ENCODE results near the gene NDRG4. TPM values are rescaled to one million over a fixed set of nuclear protein-coding genes. Genes with fewer than 3 reads are reported as not detected.

The NDRG4 gene
- total and polyA plus RNA-seq, 2 of the 13 experiments (the other 11 are each of a cell fraction or from before 2014, with no cell fraction given), result 1.7 to 2.7 TPM

GRCh38 chr16:58515125-58515870, 15.4 kb downstream of the NDRG4 start, which contains the start of gene SETD6 (continued):
- TF ChIP-seq ZNF362 (CRISPR knock-in tag; IDR thresholded peaks at IDR 0.05; ENCODE audit: borderline replicate concordance) (no peak; the same call in 1 of the 2 replicates), YEATS2 (CRISPR knock-in tag; IDR thresholded peaks at IDR 0.05; ENCODE audit: borderline replicate concordance) (peak; percentile 92), TBP (CRISPR knock-in tag; IDR thresholded peaks at IDR 0.05) (no peak), SMARCE1 (IDR thresholded peaks at IDR 0.05; ENCODE audit: borderline replicate concordance) (no peak), PLSCR1 (CRISPR knock-in tag; IDR thresholded peaks at IDR 0.05; ENCODE audit: borderline replicate concordance) (peak; percentile 93; the same call in 1 of the 2 replicates), RFXAP (CRISPR knock-in tag; IDR thresholded peaks at IDR 0.05; ENCODE audit: borderline replicate concordance) (peak; percentile 88), RNF2 (conservative IDR thresholded peaks at IDR 0.05; ENCODE audit: low read depth) (peak; percentile 96), SIN3B (IDR thresholded peaks at IDR 0.05; ENCODE audit: low read length) (peak; percentile 69), PREB (CRISPR knock-in tag; IDR thresholded peaks at IDR 0.05) (peak; percentile 77; the same call in 1 of the 2 replicates), SNAPC2 (CRISPR knock-in tag; IDR thresholded peaks at IDR 0.05) (peak; percentile 76; the same call in 1 of the 2 replicates), SRY (CRISPR knock-in tag; IDR thresholded peaks at IDR 0.05) (peak; percentile 99), ZSCAN20 (CRISPR knock-in tag; IDR thresholded peaks at IDR 0.05; ENCODE audit: borderline replicate concordance) (peak; percentile 88; the same call in 1 of the 2 replicates), HNRNPH1 (optimal IDR thresholded peaks at IDR 0.05; ENCODE audit: low read depth, low read length) (no peak), CEBPG (CRISPR knock-in tag; IDR thresholded peaks at IDR 0.05) (no peak; the same call in 1 of the 2 replicates), TCF12 (IDR thresholded peaks at IDR 0.05) (no peak), TCF12 (CRISPR knock-in tag; IDR thresholded peaks at IDR 0.05) (peak; percentile 42; the same call in 1 of the 2 replicates), NFIB (CRISPR knock-in tag; IDR thresholded peaks at IDR 0.05; ENCODE audit: borderline replicate concordance) (peak; percentile 68; the same call in 1 of the 2 replicates), ZNF558 (CRISPR knock-in tag; IDR thresholded peaks at IDR 0.05; ENCODE audit: borderline replicate concordance) (peak; percentile 99), ZBTB7A (CRISPR knock-in tag; IDR thresholded peaks at IDR 0.05) (0 out of 2 replicates have a peak, but pooled peaks have one; percentile 72), ZNF543 (CRISPR knock-in tag; IDR thresholded peaks at IDR 0.05) (peak; percentile 89; the same call in 1 of the 2 replicates), NR2F6 (IDR thresholded peaks at IDR 0.05) (no peak), NR2F6 (CRISPR knock-in tag; IDR thresholded peaks at IDR 0.05) (no peak), TEF (CRISPR knock-in tag; IDR thresholded peaks at IDR 0.05) (peak; percentile 79; the same call in 1 of the 2 replicates), RBM39 (IDR thresholded peaks at IDR 0.05; ENCODE audit: low read depth, low read length, poor library complexity, severe bottlenecking) (peak; percentile 94), ZBTB33 (CRISPR knock-in tag; IDR thresholded peaks at IDR 0.05) (0 out of 2 replicates have a peak, but pooled peaks have one; percentile 4), ZBTB20 (CRISPR knock-in tag; IDR thresholded peaks at IDR 0.05; ENCODE audit: borderline replicate concordance, low read depth) (peak; percentile 86)
